Mucosa of descending colon (tissue), 3 donors: ENCODE data around the gene NEFH. TPM values are rescaled to one million over a fixed set of nuclear protein-coding genes. Genes with fewer than 3 reads are reported as not detected.

Source experiments
- ATAC-seq: fragments of 200-7000 bp; cut with Tn5 transposase; one replicate; pipeline ENCODE4 v1.9.1; 2020; ENCODE audit warnings: mild to moderate bottlenecking, moderate library complexity
- DNase-seq, 3 donors: peaks; one replicate each; pipeline ENCODE4 v3.0.0-alpha.2; 2020
- H3K36me3 ChIP-seq: fragments of 200-600 bp; one replicate; pipeline ENCODE4 v1.8.0; 2021; ENCODE audit warnings: low read depth, mild to moderate bottlenecking
- H3K4me1 ChIP-seq: fragments of 200-600 bp; one replicate; pipeline ENCODE4 v1.8.0; 2021; ENCODE audit warnings: low read depth, mild to moderate bottlenecking
- H3K4me3 ChIP-seq: fragments of 200-600 bp; one replicate; pipeline ENCODE4 v1.8.0; 2021; ENCODE audit warnings: mild to moderate bottlenecking
- H3K9me3 ChIP-seq: fragments of 200-600 bp; one replicate; pipeline ENCODE4 v1.8.0; 2021; ENCODE audit warnings: mild to moderate bottlenecking
- intact Hi-C, 2 donors: fragments of 100-400 bp; cut with DNase I in 1 of 2; cut with micrococcal nuclease in 1 of 2; formaldehyde crosslinking; loops; one replicate each; pipeline versions ENCODE4 v1.11.0 to v1.11.1; 2022; cut with DNase I, micrococcal nuclease
- total RNA-seq, 3 donors: library from RNA; stranded (reverse); fragmentation: NEBNext Ultra II Directional in 2 of 3; extraction: Animal tissue kit (Norgen Biotek cat#: 25700) in 2 of 3; gene quantifications; one replicate each; pipeline versions ENCODE4 v1.2.1 to v1.2.4, GENCODE V29; 2021 to 2023
- TF ChIP-seq, protein P1 (sequence below): fragments of 200-600 bp; IDR thresholded peaks from one replicate; pipeline ENCODE4 v1.8.0; 2022; ENCODE audit warnings: antibody characterized with exemption, mild to moderate bottlenecking
- donor health status: DM: no; HTN: no; CAD: no; lungs with moderate emphysema.
- donor health status: DM: no; HTN: no; CAD: no.
- donor health status: DM: no; HTN: yes; CAD: no.

Gene NEFH
- total RNA-seq, 3 donors from 2014 or later = 0.19 to 2.3 (median 0.23) TPM

DNA sequence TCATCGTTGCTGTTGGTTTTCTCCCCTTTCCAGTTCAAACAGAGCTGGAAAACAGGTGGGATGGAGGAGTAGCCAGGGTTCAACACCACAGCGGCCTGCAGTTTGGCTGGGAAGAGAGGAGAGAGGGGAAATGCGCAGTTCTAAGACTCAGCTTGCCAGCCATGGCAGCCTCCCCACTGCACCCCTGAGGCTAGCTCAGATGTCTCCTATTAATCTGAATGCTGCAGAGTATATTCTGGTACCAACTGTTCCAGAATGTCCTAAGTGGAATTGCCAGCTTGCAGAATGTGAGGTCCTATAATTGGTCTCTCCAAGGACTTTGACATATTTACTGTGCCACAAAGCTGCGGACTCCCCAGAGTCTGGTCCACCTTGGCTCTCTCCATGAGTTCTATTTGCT is 32.0 kb downstream of the NEFH start:
- Histone ChIP-seq H3K4me1 (no peaks in the 10 kb centered on the region), H3K36me3 (no peaks in the 10 kb centered on the region), H3K4me3 (no peak overlapping the region), H3K9me3 (no peaks in the 10 kb centered on the region)
- TF ChIP-seq, protein P1, sequence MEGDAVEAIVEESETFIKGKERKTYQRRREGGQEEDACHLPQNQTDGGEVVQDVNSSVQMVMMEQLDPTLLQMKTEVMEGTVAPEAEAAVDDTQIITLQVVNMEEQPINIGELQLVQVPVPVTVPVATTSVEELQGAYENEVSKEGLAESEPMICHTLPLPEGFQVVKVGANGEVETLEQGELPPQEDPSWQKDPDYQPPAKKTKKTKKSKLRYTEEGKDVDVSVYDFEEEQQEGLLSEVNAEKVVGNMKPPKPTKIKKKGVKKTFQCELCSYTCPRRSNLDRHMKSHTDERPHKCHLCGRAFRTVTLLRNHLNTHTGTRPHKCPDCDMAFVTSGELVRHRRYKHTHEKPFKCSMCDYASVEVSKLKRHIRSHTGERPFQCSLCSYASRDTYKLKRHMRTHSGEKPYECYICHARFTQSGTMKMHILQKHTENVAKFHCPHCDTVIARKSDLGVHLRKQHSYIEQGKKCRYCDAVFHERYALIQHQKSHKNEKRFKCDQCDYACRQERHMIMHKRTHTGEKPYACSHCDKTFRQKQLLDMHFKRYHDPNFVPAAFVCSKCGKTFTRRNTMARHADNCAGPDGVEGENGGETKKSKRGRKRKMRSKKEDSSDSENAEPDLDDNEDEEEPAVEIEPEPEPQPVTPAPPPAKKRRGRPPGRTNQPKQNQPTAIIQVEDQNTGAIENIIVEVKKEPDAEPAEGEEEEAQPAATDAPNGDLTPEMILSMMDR = no peak
- no peak for DNase-seq
- intact Hi-C loops = no loop called here
- no peak for ATAC-seq

DNA sequence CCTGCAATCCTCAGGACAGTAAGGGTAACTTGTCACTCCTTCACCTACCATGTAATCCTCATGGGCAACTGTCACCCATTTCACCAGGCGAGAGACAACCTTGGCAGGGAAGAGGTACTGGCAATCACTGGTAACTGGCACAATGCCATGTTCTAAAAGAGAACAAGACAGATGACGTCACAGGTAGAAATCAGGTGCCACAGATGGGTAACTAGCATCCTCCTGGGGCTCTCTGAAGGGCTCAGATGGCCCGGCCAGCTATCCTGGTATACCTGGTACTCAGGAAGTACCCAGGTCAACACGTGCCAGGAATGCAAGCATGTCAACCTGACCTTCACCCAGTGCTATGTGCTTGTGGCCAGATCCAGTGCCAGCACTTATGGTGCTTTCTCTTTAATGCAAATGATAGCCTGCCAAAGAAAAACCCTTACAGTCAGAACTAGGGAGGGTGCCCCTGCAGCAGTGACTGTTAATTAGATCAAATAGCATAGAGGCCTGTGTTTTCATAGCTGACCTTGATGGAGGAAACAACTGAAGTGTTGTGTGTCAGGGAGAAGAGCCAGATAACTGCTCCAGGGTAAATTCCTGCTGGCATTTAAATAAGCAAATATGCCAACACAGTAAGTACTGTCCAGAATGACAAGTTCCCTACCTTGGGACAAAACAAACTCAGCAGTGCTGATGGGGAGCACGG is 37.3 kb downstream of the NEFH start:
- Histone ChIP-seq H3K9me3 (no peaks in the 10 kb centered on the region), H3K36me3 (peaks cover 12% of the 10 kb centered on the region), H3K4me1 (no peaks in the 10 kb centered on the region), H3K4me3 (no peak overlapping the region)
- intact Hi-C loops = no loop called here
- TF ChIP-seq, protein P1 = no peak
- DNase-seq (no peak), ATAC-seq (no peak)

DNA sequence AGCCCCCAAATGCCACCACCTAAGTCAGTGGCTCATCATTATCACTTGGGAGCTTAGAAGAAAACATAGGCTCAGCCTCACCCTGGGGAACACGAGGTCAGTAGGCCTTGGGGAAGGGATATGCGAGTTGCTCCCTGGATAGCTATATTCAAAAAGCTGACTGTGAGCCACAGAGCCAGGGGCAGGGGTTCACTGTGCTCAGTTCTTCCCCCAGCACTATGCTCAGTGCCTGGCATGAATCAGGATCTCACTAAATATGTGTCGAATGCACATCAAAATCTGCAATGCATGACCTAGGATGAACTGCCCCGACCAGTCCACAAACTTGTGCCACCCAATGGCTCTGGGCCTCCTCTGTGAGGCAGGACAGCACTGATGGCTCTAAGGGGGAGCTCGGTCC is 38.4 kb downstream of the NEFH start:
- TF ChIP-seq, protein P1 = no peak
- intact Hi-C loops = no loop called here
- DNase-seq (no peak), ATAC-seq (no peak)
- H3K4me3 ChIP-seq = no peak overlapping the region
- H3K4me1 ChIP-seq = no peaks in the 10 kb centered on the region
- H3K36me3 ChIP-seq = peaks cover 12% of the 10 kb centered on the region
- no peaks in the 10 kb centered on the region for H3K9me3 ChIP-seq

DNA sequence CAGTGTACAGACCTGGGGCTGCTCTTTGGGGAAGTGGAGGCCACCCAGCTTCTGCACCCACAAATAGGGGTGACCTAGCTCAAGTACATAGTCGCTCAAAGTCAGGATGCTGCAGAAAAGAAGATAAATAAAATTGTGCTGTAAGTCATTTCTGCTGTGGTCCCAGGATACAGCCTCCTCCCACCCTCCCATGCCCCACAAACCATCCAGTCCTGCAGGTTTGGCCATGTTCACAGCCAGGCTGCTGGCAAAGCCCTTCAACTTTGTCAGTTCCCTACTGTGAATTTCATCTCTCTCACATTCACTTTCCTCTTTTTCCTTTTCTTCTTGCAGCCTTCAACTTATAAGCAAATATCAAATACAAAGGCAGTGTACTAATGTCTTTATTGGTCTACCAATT is 40.0 kb downstream of the NEFH start:
- H3K4me3 ChIP-seq = no peak overlapping the region
- no peak for DNase-seq
- TF ChIP-seq, protein P1 = no peak
- H3K36me3 ChIP-seq = peaks cover 12% of the 10 kb centered on the region
- no peaks in the 10 kb centered on the region for H3K9me3 ChIP-seq
- intact Hi-C loops = loop anchor here in 1 of 2 donors (10.0 kb wide), 1 partner anchor 125 kb away; no protein-coding TSS in a partner anchor
- no peak for ATAC-seq
- H3K4me1 ChIP-seq = no peaks in the 10 kb centered on the region

DNA sequence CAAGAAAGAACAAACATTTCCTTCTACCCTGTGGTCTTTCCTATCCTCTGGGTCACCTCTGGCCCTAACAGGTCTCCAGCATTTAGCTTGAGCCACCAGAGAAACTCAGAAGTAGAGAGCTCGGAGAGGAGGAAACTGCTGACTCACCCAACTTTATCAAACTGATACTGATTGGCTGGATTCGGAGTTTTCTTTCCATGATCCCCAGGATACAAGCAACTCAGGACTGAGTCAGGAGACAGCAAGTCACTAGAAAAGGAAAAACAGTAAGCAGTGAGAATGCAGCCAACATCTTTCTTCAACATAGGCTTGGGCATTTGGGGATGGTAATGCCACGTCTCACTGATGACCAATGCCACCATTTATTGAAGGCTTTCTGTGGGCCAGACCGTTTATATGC is 40.8 kb downstream of the NEFH start:
- H3K4me1 ChIP-seq = no peaks in the 10 kb centered on the region
- TF ChIP-seq, protein P1 = no peak
- DNase-seq = no peak
- H3K4me3 ChIP-seq = no peak overlapping the region
- H3K9me3 ChIP-seq = no peaks in the 10 kb centered on the region
- intact Hi-C loops = loop anchor here in 1 of 2 donors (10.0 kb wide), 1 partner anchor 126 kb away; no protein-coding TSS in a partner anchor
- no peak for ATAC-seq
- peaks cover 12% of the 10 kb centered on the region for H3K36me3 ChIP-seq
